GM12878 (cell line): ENCODE results near the gene SRPK2. TPM values are rescaled to one million over a fixed set of nuclear protein-coding genes. Genes with fewer than 3 reads are reported as not detected.

Experiments used
- ATAC-seq: fragments of 200-7000 bp; cut with Tn5 transposase; 3 replicates; pipeline ENCODE4 v1.9.1; 2020; ENCODE audit warnings: mild to moderate bottlenecking, moderate library complexity
- BruUV-seq: library from RNA; stranded (reverse); fragments of 400-500 nt; replicated peaks from 2 replicates; lab custom pipeline; 2021; lab: Mats Ljungman, UMichigan
- CTCF ChIA-PET: fragments of 300-600 bp; sonication (Branson Sonifier 250); formaldehyde crosslinking; extraction: SDS; loops from one replicate; lab custom pipeline; 2021; ENCODE audit warnings: inconsistent platforms; lab: Yijun Ruan, JAX
- POLR2A ChIA-PET: fragments of 350-600 bp; formaldehyde crosslinking; extraction: SDS; loops from one replicate; lab custom pipeline; 2021; ENCODE audit warnings: inconsistent platforms; lab: Charles Lee
- RAD21 ChIA-PET: fragments of 300-600 bp; sonication (Branson Sonifier 250); formaldehyde crosslinking; loops from one replicate; lab custom pipeline; 2023; ENCODE audit warnings: antibody characterized with exemption; ENCODE audit not compliant: unreplicated experiment; lab: Charles Lee
- SMC1A ChIA-PET: fragments of 300-600 bp; sonication (Branson Sonifier 250); formaldehyde crosslinking; loops from one replicate; lab custom pipeline; 2023; ENCODE audit not compliant: unreplicated experiment, uncharacterized antibody; lab: Charles Lee
- DNase-seq: peaks from one replicate; pipeline ENCODE4 v3.0.0-alpha.2; 2011; ENCODE audit warnings: low read depth, low spot score
- FAIRE-seq: peaks from 3 replicates; lab custom pipeline; 2011; peaks lifted over from hg19 to GRCh38; lab: Jason Lieb, UNC
- H2AFZ ChIP-seq: 2 replicates; pipeline ENCODE4 v1.6.0; 2011; ENCODE audit warnings: low read depth, low read length, control low read depth; ENCODE audit not compliant: control insufficient read depth
- H3K27ac ChIP-seq: 2 replicates; pipeline ENCODE4 v1.5.1; 2011; ENCODE audit warnings: control low read depth; ENCODE audit not compliant: control insufficient read depth, insufficient read depth
- H3K27me3 ChIP-seq, 2 experiments: replicated peaks in 1 of 2; 2 replicates each; pipeline versions ENCODE4 v1.6.0 to v1.6.1; 2011; ENCODE audit warnings: low read length in 1 of 2; ENCODE audit not compliant: control insufficient read depth in 2 of 2, insufficient read depth in 2 of 2
- H3K36me3 ChIP-seq, 2 experiments: 2 replicates each; pipeline ENCODE4 v1.5.1; 2011; ENCODE audit warnings: low read length in 1 of 2; ENCODE audit not compliant: control insufficient read depth in 2 of 2, insufficient read depth in 2 of 2
- H3K4me1 ChIP-seq: 2 replicates; pipeline ENCODE4 v1.6.1; 2011; ENCODE audit warnings: mild to moderate bottlenecking, low read length, moderate library complexity, mixed read lengths; ENCODE audit not compliant: control insufficient read depth, insufficient read depth
- H3K4me2 ChIP-seq: 2 replicates; pipeline ENCODE4 v1.6.0; 2011; ENCODE audit warnings: control low read depth; ENCODE audit not compliant: control insufficient read depth, insufficient read depth
- H3K4me3 ChIP-seq: fragments of 200-600 bp; sonication (generic); 2 replicates; pipeline ENCODE4 v1.5.1; 2016
- H3K79me2 ChIP-seq: 2 replicates; pipeline ENCODE4 v1.6.0; 2011; ENCODE audit warnings: low read length; ENCODE audit not compliant: control insufficient read depth, insufficient read depth
- H3K9ac ChIP-seq: 2 replicates; pipeline ENCODE4 v1.8.0; 2011; ENCODE audit warnings: low read length, control low read depth, mixed read lengths; ENCODE audit not compliant: control insufficient read depth, insufficient read depth
- H3K9me3 ChIP-seq: replicated peaks from 3 replicates; pipeline ENCODE4 v1.5.1; 2011; ENCODE audit warnings: mild to moderate bottlenecking, low read length; ENCODE audit not compliant: control insufficient read depth, insufficient read depth
- H4K20me1 ChIP-seq: 2 replicates; pipeline ENCODE4 v1.6.0; 2011; ENCODE audit not compliant: control insufficient read depth, insufficient read depth
- ATF3 ChIP-seq: IDR thresholded peaks from 2 replicates; pipeline ENCODE4 v1.6.1; 2011; ENCODE audit warnings: low read depth, mild to moderate bottlenecking, low read length, moderate library complexity, borderline replicate concordance; ENCODE audit errors: extremely low read depth
- HDGF ChIP-seq: fragments of 450-650 bp; IDR thresholded peaks from 2 replicates; pipeline ENCODE4 v1.6.1; 2016; ENCODE audit warnings: antibody characterized with exemption
- PAX5 ChIP-seq: IDR thresholded peaks from 2 replicates; pipeline ENCODE4 v1.6.1; 2011; ENCODE audit warnings: low read depth, low read length, borderline replicate concordance
- whole genome bisulfite sequencing: methylation state at CpG from one replicate; pipeline ENCODE4 v1.1.6; 2016; ENCODE audit warnings: low lambda C conversion rate; ENCODE audit not compliant: insufficient replicate concordance, insufficient coverage; ENCODE audit errors: missing lambda C conversion rate; 5-methylcytosine and 5-hydroxymethylcytosine counted together
- in situ Hi-C: fragments of 300-500 bp; cut with MboI; formaldehyde crosslinking; loops from 9 replicates; pipeline ENCODE4 v1.14.3; 2018; ENCODE audit warnings: mixed read lengths
- intact Hi-C: fragments of 100-400 bp; cut with micrococcal nuclease; formaldehyde crosslinking; loops from one replicate; pipeline ENCODE4 v1.14.2; 2022; ENCODE audit not compliant: unreplicated experiment
- polyA plus RNA-seq, 11 experiments: library from polyadenylated mRNA; depleted of rRNA in 4 of 11; unstranded in 6 of 11; stranded (reverse) in 5 of 11; fragments of >200 nt; fragmentation: Nextera tagmentation in 4 of 11; fragmentation: Illumina TruSeq in 1 of 11; extraction: Ambion mirVana in 4 of 11; extraction: Trizol in 1 of 11; gene quantifications; 1 replicate in 1 of 11; 2 replicates in 10 of 11; pipeline versions ENCODE4 v1.2.1 to v1.2.3, GENCODE V29; 2011 to 2016; ENCODE audit warnings: inconsistent platforms in 2 of 11, missing spikeins in 2 of 11, low read depth in 1 of 11
- total RNA-seq, 4 experiments: library from RNA; depleted of rRNA in 3 of 4; stranded (reverse); fragments of >200 nt in 3 of 4; fragmentation: Illumina TruSeq in 1 of 4; extraction: Trizol in 1 of 4; gene quantifications; 2 replicates each; pipeline versions ENCODE4 v1.2.1 to v1.2.3, GENCODE V29; 2013 to 2021

Gene SRPK2
- total and polyA plus RNA-seq, 10 of the 15 experiments (the other 5 are each of a cell fraction or from before 2014, with no cell fraction given) = 13.2 to 32.8 (median 24.5) TPM

- 94% methylated on average over 8 of the region's 8 CpGs for WGBS
- CTCF ChIA-PET = interaction anchor here (1.0 to 1.4 kb wide), 2 partner anchors 8 to 14 kb away, joined by 3 read pairs; no protein-coding TSS in a partner anchor
- H4K20me1 ChIP-seq = no peaks in the 10 kb centered on the region
- FAIRE-seq = no peak
- intact Hi-C loops (no loop called here), in situ Hi-C loops (no loop called here)
- no peak for ATAC-seq
- no peak overlapping the region for H3K27ac ChIP-seq
- H2AFZ ChIP-seq = no peak overlapping the region
- RAD21 ChIA-PET = interaction anchor here (1.2 to 1.7 kb wide), 2 partner anchors 141 to 200 kb away, joined by 4 to 6 read pairs; no protein-coding TSS in a partner anchor
- no peak overlapping the region for H3K9ac ChIP-seq
- SMC1A ChIA-PET = interaction anchor here (0.6 to 2.0 kb wide), 6 partner anchors 18 to 307 kb away, joined by 3 to 6 read pairs (median 3); no protein-coding TSS in a partner anchor
- no TSS peak for BruUV-seq
- H3K4me1 ChIP-seq = peaks cover 9% of the 10 kb centered on the region
- no peak for DNase-seq
- POLR2A ChIA-PET = no interaction called here
- no peaks in the 10 kb centered on the region for H3K9me3 ChIP-seq
- peaks cover 2 to 12% of the 10 kb centered on the region in 2 experiments; a peak in 3 of 4 replicates for H3K36me3 ChIP-seq
- TF ChIP-seq ATF3 = no peak
- TF ChIP-seq PAX5 = no peak
- no peak for TF ChIP-seq HDGF
- H3K4me3 ChIP-seq = no peak overlapping the region
- no peaks in the 10 kb centered on the region for H3K27me3 ChIP-seq
- no peaks in the 10 kb centered on the region for H3K79me2 ChIP-seq
- no peak overlapping the region for H3K4me2 ChIP-seq
These were observed 266.1 kb downstream of the SRPK2 start for GRCh38 chr7:105122619-105123018.
